Right hindlimb (tissue), 1 donor: ENCODE data around the gene SPHK2.
"Not testable (repeated sequence)": the region's sequence is repeated elsewhere in the genome, so short reads cannot be mapped to it uniquely, and the experiment has no call there.

Source experiments
- DNase-seq: peaks from one replicate; pipeline ENCODE4 v3.0.0-alpha.2; 2018

The SPHK2 gene

GRCh38 chr19:48624791-48625723 lies 5.8 kb downstream of the SPHK2 start:
- DNase-seq: peak; percentile 27

DNA sequence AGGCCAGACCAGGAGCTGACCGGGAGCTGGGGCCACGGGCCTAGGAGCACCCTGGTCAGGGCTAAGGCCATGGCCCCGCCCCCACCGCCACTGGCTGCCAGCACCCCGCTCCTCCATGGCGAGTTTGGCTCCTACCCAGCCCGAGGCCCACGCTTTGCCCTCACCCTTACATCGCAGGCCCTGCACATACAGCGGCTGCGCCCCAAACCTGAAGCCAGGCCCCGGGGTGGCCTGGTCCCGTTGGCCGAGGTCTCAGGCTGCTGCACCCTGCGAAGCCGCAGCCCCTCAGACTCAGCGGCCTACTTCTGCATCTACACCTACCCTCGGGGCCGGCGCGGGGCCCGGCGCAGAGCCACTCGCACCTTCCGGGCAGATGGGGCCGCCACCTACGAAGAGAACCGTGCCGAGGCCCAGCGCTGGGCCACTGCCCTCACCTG lies 6.6 kb downstream of the SPHK2 start:
- peak; percentile 36 for DNase-seq

- peak; percentile 35 for DNase-seq
Observed at GRCh38 chr19:48627201-48627864, 8.0 kb downstream of the SPHK2 start.

DNA sequence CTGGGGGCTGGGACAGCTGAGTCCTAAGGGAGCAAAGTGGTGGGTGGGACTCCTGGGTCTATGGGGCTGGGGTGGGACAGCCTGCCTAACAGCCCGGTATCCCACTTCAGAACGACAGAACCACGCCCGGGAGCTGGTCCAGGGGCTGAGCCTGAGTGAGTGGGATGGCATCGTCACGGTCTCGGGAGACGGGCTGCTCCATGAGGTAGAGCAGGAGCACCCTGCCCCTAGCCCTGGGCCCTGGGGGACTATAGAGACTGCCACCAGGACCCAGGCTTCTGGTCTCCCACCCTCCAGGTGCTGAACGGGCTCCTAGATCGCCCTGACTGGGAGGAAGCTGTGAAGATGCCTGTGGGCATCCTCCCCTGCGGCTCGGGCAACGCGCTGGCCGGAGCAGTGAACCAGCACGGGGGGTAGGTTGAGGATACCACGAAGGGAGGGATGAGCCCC lies 8.6 kb downstream of the SPHK2 start:
- peak; percentile 22 for DNase-seq

- peak; percentile 37 for DNase-seq
Observed at GRCh38 chr19:48628486-48629296, 9.4 kb downstream of the SPHK2 start.

DNA sequence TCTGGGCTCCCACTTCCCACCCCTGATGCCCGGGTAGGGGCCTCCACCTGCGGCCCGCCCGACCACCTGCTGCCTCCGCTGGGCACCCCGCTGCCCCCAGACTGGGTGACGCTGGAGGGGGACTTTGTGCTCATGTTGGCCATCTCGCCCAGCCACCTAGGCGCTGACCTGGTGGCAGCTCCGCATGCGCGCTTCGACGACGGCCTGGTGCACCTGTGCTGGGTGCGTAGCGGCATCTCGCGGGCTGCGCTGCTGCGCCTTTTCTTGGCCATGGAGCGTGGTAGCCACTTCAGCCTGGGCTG lies 9.9 kb downstream of the SPHK2 start:
- DNase-seq: no peak

GRCh38 chr19:48629599-48630295 lies 10.4 kb downstream of the SPHK2 start:
- peak; percentile 55 for DNase-seq

DNA sequence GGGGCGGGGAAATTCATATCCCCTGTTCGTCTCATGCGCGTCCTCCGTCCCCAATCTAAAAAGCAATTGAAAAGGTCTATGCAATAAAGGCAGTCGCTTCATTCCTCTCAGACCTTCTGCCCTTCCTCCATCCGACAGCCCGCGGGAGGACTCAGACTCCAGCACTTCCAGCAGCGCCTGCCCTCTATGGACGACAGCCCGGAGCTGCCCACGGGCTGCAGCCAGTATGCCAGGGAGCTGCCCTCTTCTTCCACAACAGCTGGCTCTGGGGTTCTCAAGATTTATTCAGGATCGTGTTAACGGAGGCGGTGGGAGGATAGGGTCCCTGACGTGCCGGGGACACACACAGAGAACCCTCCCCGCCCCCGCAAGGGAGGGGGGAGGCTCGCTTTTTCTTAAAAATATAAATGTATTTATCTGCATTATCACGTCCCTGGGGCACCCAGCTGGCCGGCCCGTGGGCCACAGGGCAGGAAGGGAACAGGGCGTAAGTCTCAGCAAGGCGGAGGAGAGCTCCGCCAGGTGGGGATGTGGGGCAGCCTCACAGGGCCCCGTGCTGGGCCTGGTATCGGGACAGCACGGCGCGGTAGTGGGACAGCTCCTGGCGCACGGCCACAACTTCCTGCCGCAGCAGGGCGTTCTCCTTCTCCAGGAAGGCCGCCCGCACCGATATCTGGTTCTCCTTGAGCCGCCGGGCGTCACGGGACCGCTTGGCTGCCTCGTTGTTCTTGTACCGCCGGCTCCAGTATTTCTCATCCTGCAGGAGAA lies 11.2 kb downstream of the SPHK2 start:
- peak; percentile 78 for DNase-seq

- DNase-seq: peak; percentile 36
Observed at GRCh38 chr19:48631225-48631624, 11.9 kb downstream of the SPHK2 start.

- DNase-seq: not testable (repeated sequence)
Observed at GRCh38 chr19:48632286-48632685, 13.0 kb downstream of the SPHK2 start.

GRCh38 chr19:48632692-48633147 lies 13.4 kb downstream of the SPHK2 start:
- DNase-seq: peak; percentile 14

DNA sequence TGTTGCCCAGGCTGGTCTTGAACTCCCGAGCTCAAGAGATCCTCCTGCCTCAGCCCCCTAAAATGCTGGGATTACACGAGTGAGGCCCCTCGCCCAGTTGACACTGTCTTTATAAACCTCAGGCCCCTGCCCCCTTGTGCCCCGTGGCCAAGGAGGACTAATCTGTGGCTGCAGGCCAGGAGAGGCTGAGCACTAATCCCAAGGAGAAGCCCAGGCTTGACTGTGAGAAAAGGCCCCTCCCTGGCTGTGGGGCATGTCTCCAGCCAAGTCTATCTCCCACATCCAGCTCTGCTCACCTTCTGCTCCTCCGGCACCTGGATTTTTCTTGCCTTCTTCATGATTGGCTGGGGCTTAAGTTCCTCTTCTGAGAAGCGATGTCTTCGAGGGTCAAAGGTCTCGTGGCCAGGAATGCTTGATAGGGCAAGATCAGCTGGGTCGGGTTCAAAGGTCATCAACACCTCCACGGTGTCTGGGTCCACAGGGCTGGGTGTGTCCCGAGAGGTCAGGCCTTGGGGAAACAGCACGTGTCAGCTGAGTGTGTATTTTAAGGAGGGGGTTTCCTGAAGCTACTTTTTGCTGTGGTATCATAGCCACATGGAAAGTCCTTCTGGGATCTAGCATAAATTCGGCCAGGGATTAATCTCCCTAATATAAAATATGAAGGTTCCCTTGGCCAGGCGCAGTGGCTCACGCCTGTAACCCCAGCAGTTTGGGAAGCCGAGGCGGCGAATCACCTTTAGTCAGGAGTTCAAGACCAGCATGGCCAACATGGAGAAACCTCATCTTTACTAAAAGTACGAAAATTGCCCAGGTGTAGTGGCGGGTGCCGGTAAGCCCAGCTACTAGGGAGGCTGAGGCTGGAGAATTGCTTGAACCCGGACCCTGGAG lies 14.1 kb downstream of the SPHK2 start:
- DNase-seq: peak; percentile 33

- no peak for DNase-seq
Observed at GRCh38 chr19:48634036-48634342, 14.7 kb downstream of the SPHK2 start.

- DNase-seq: peak; percentile 95
Observed at GRCh38 chr19:48634424-48635262, 15.3 kb downstream of the SPHK2 start.

DNA sequence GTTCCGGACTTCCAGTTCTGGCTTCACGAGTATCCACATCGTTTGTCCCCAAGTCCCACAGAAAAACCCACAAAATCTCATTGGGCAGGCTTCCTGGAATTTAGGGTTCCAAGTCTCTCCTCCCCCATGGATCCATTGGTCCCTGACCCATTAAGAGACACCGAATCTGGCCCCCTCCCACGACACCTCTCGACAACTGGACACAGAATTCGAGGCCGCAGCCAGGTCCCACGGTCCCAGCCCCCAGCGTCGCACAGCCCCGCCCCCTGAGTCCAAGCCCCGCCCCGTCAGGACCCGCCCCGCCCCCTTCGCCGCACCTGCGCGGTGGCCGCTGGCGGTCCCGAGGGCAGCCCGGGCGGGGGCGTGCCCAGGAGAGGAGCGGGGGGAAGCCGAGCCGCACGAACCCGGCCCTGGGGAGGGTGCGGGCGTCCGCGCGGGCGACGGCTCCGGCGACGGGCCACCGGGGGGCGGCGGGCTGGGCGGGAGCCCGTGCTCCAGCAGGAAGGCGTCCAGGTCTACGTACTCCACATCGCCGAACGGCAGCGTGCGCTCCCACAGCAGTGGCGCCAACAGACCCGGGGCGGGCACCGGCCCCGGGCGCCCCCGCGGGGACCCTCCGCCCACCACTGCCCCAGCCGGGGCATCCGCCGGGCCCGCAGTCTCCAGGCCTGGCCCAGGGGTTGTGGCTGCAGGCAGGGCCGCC lies 16.1 kb downstream of the SPHK2 start:
- DNase-seq: peak; percentile 65

DNA sequence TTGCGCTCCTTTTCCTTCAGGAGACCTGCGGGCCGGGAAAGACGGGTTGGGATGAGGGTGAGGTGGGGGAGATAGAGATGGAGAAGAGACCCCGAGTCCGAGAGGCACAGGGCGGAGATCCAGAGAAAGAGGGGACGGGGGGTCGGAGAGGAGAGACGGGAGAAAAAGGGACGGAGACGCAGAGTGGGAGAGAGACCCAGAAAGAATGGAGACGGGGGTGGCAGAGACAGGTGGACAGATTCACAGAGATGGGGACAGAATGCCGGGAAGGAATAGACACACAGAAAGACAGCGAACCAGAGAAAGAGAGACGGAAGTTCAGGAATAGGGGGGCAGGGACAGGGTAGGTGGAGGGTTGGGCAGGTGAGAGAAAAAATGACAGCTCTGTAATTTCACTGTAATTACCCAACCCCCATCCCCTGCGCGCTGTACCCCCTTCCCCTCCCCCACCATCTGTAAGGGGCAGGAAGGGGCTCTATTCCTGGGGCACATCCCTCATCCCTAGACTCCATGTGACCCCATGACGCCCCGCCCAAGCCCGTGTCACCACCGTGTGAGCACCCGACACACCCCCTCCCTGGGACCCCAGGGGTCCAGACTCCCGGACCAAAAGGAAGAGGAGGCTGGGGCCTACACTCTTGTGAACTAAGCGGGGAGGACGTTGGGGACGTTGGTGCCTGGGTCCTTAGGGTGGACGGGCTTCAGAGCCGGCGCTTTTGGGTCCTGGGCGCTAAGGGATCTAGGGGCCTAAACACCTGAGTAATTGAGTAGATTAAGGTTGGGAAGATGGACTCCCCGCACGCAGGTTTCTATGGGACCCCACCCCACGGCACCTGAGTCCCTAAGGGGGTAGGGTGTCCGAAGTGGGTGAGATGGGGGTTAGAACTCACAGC lies 16.9 kb downstream of the SPHK2 start:
- DNase-seq: peak; percentile 38

DNA sequence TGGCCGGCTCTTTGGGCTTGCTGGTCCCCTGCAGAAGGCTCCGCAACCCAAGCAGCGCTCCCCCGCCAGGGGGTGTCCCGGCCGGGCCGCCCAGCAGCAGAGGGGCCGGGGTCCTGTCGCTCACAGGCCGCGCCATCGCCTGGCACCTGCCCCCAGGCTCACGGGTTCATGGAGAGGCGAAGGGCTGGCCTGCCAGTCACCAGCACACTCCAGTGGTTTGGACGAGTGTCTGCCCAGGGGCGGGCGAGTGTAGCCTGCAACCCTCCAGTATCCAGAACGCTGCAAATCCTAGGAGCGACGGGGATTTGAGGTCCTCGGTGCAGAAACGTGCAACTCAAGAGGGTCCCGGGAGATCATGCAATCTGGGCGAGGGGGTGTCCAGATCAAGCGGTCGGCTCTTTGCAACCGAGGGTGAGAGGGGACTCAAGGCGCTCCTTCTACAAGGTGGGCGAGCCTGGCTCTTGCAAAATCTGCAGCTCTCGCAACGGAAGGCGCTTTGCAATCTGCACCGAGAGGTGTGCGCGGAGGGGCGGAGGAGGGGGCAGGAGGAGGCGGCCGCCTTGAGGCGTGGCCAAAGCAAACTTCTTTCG lies 17.6 kb downstream of the SPHK2 start, which contains the start of gene DBP:
Gene DBP, minus strand, starts transcription at position 521 of the 590 bp plus-strand sequence. Its CDS starts 385 bp downstream, at position 136.
- DNase-seq: peak; percentile 61
